ENCODE results near the gene SCART1. TPM values are rescaled to one million over a fixed set of nuclear protein-coding genes. Genes with fewer than 3 reads are reported as not detected.
"Not testable (repeated sequence)": the region's sequence is repeated elsewhere in the genome, so short reads cannot be mapped to it uniquely, and the experiment has no call there.

The SCART1 gene
- total RNA-seq, 2 donors from 2014 or later = 2.2 to 10.1 TPM

DNA sequence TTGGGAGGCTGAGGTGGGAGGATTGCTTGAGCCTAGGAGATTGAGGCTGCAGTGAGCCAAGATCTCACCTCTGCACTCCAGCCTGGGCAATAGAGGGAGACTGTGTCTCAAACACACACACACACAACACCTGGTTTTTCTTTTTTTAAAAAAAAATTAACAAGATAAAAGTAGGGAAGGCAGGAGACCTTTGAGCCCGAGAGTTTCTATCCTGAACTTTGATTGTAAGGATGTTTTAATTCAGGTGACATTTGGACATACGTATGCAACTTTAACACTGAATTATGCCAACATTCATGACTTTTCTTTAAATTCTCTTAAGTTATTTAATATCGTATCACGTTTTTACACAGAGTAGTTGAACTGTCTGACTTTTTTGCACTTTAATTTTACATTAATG lies 61.7 kb downstream of the SCART1 start:
- no peak for DNase-seq (ENCODE audit: low spot score)
- 75% methylated on average over 4 of the region's 4 CpGs for WGBS
- TF ChIP-seq POLR2AphosphoS5 (IDR thresholded peaks at IDR 0.05) = no peak
- no peak for TF ChIP-seq POLR2A (IDR thresholded peaks at IDR 0.05)
- TF ChIP-seq, protein P1, sequence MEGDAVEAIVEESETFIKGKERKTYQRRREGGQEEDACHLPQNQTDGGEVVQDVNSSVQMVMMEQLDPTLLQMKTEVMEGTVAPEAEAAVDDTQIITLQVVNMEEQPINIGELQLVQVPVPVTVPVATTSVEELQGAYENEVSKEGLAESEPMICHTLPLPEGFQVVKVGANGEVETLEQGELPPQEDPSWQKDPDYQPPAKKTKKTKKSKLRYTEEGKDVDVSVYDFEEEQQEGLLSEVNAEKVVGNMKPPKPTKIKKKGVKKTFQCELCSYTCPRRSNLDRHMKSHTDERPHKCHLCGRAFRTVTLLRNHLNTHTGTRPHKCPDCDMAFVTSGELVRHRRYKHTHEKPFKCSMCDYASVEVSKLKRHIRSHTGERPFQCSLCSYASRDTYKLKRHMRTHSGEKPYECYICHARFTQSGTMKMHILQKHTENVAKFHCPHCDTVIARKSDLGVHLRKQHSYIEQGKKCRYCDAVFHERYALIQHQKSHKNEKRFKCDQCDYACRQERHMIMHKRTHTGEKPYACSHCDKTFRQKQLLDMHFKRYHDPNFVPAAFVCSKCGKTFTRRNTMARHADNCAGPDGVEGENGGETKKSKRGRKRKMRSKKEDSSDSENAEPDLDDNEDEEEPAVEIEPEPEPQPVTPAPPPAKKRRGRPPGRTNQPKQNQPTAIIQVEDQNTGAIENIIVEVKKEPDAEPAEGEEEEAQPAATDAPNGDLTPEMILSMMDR (IDR thresholded peaks at IDR 0.05) = no peak
- Histone ChIP-seq H3K4me1 (replicated peaks) (no peaks in the 10 kb centered on the region), H3K36me3 (no peaks in the 10 kb centered on the region), H3K27me3 (replicated peaks; ENCODE audit: insufficient read depth) (no peaks in the 10 kb centered on the region), H3K4me3 (no peak overlapping the region), H3K27ac (no peak overlapping the region), H3K9me3 (no peaks in the 10 kb centered on the region)
- intact Hi-C loops (cut with DNase I) = loop anchor here (5.0 kb wide), 1 partner anchor 183 kb away; no protein-coding TSS in a partner anchor

DNA sequence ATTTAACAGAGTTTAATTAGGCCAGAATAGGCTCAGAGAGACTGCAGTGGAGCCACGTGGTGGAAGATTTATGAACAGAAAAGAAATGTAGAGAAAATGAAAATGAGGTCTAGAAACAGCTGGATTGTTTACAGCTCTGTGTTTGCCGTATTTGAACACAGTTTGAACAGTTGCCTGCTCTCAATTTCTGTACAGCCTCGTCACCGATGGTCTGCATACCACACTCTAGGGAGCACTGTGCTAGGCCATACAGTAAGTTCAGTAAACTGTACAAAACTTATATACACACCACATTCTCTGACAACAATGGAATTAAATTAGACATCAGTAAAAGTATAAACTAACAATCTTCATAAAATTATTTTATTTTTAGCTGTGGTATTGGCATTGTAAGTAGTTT lies 62.3 kb downstream of the SCART1 start:
- intact Hi-C loops (cut with DNase I) = loop anchor here (5.0 kb wide), 1 partner anchor 184 kb away; no protein-coding TSS in a partner anchor
- no peaks in the 10 kb centered on the region for H3K9me3 ChIP-seq
- H3K36me3 ChIP-seq = no peaks in the 10 kb centered on the region
- 58% methylated on average over 4 of the region's 4 CpGs for WGBS
- DNase-seq (ENCODE audit: low spot score) = no peak
- no peaks in the 10 kb centered on the region for H3K27me3 ChIP-seq (replicated peaks; ENCODE audit: insufficient read depth)
- no peak overlapping the region for H3K4me3 ChIP-seq
- TF ChIP-seq, protein P1 (IDR thresholded peaks at IDR 0.05) = no peak
- TF ChIP-seq POLR2A (IDR thresholded peaks at IDR 0.05) = no peak
- TF ChIP-seq POLR2AphosphoS5 (IDR thresholded peaks at IDR 0.05) = no peak
- no peaks in the 10 kb centered on the region for H3K4me1 ChIP-seq (replicated peaks)
- no peak overlapping the region for H3K27ac ChIP-seq

DNA sequence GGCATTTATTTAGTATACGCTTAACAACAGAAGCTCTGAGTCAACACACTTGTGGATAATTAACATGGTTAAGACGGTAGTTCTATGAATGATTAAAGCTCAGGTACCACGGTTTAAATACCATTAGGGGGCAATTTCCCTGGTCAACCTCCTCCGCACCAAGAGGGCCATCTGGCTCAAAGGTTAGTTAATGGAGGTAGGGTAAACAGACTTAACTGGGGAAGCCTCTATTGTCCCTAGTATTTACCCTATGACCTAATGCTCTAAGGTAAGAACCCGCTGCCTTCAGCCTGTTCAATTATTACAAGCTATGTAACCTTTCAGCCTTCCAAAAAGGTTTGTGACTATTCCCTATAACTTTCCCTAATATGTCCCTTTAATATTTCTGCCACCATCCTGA lies 64.8 kb downstream of the SCART1 start:
- not testable (repeated sequence) for H3K36me3 ChIP-seq; H3K9me3 ChIP-seq; H3K27ac ChIP-seq; H3K4me1 ChIP-seq (replicated peaks); DNase-seq (ENCODE audit: low spot score); H3K4me3 ChIP-seq; H3K27me3 ChIP-seq (replicated peaks; ENCODE audit: insufficient read depth)
- intact Hi-C loops (cut with DNase I) = loop anchor here (5.0 kb wide), 1 partner anchor 186 kb away; no protein-coding TSS in a partner anchor
- WGBS = 53% methylated on average over 5 of the region's 5 CpGs

Other genes with a start within 250 kb of the SCART1 start
- gene UTF1, start 223.7 kb upstream of the SCART1 start, total RNA-seq = 1 to 10 TPM in 1 of 2 donors, not detected in 1; 9.2 TPM
- gene VENTX, start 216.1 kb upstream of the SCART1 start, total RNA-seq = 1 to 10 TPM in 1 of 2 donors, under 1 TPM in 1; 0.18 to 1.8 TPM
- 1 to 10 TPM; 7.2 to 7.4 TPM for gene ADAM8, start 177.1 kb upstream of the SCART1 start, total RNA-seq
- 10 to 100 TPM; 53.5 to 78.5 TPM for gene TUBGCP2, start 145.1 kb upstream of the SCART1 start, total RNA-seq
- 10 to 100 TPM; 52.8 to 57.6 TPM for gene ZNF511, start 145.0 kb upstream of the SCART1 start, total RNA-seq
- 1 to 10 TPM in 1 of 2 donors, not detected in 1; 9.4 TPM for gene CALY, start 117.0 kb upstream of the SCART1 start, total RNA-seq
- 1 to 10 TPM in 1 of 2 donors, not detected in 1; 6.6 TPM for gene PRAP1, start 106.6 kb upstream of the SCART1 start, total RNA-seq
- 10 to 100 TPM in 1 of 2 donors, 1 to 10 TPM in 1; 8.7 to 11.4 TPM for gene FUOM, start 95.9 kb upstream of the SCART1 start, total RNA-seq
- gene ECHS1, start 80.6 kb upstream of the SCART1 start, total RNA-seq = 100 to 1,000 TPM; 112 to 126 TPM
- 10 to 100 TPM; 17.5 to 20.2 TPM for gene PAOX, start 74.7 kb upstream of the SCART1 start, total RNA-seq
- 10 to 100 TPM; 26.8 to 67.4 TPM for gene MTG1, start 59.8 kb upstream of the SCART1 start, total RNA-seq
- 1 to 10 TPM in 1 of 2 donors, under 1 TPM in 1; 0.09 to 1.2 TPM for gene SPRN, start 29.3 kb upstream of the SCART1 start, total RNA-seq
- gene CYP2E1, start 73.4 kb downstream of the SCART1 start, total RNA-seq = 1 to 10 TPM; 3.7 to 8.1 TPM
- gene SYCE1, start 111.6 kb downstream of the SCART1 start, total RNA-seq = 10 to 100 TPM in 1 of 2 donors, 1 to 10 TPM in 1; 1.7 to 12.3 TPM
- gene FRG2B, start 172.8 kb downstream of the SCART1 start, total RNA-seq = not detected

All from prostate gland (tissue), 2 donors.